Body of pancreas (tissue), 4 donors: Measurements from ENCODE around the gene MUC6.

Experiments
- CTCF ChIP-seq, 7 experiments: fragments of 450-650 bp in 4 of 7; fragments of 200-600 bp in 3 of 7; sonication (generic) in 3 of 7; IDR thresholded peaks; one replicate each; pipeline ENCODE4 v1.5.1; 2016 to 2019; ENCODE audit warnings: antibody characterized with exemption in 7 of 7
- POLR2A ChIP-seq, 3 donors: fragments of 450-650 bp; IDR thresholded peaks; one replicate each; pipeline ENCODE4 v1.6.1; 2016; ENCODE audit warnings: antibody characterized with exemption in 3 of 3, mild to moderate bottlenecking in 2 of 3

DNA sequence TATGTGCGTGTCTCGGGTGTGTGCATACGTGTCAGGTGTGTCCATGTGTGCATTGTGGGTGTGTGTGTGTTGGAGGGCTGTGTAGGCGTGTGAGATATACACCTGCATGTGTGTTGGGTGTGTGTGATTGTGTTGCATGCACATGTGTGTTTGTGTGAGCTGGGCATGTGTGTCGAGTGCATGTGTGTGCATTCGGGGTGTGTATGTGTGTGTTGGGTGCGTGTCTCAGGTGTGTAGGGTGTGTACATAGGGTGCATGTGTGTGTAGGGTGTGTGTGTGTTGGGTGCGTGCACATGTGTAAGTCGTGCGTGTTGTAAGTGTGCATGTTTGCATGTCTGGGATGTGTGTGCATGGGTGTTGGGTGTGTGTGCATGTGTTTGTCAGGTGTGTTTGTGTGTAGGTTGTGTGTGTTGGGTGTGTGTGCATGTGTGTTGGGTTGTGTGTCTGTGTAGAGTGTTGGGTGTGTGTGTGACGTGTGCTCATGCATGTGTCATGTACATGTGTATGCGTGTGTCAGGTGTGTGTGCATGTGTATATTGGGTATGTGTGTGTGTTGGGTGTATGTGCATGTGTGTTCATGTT, 4.1 kb downstream of the MUC6 start:
- TF ChIP-seq CTCF (IDR thresholded peaks at IDR 0.05): no peak
- TF ChIP-seq POLR2A (IDR thresholded peaks at IDR 0.05): no peak
